ELR (cell line): Measurements from ENCODE around the gene KCNJ1.

ENCODE experiments used
- DNase-seq: peaks from one replicate; pipeline ENCODE4 v3.0.0-alpha.2; 2015; ENCODE audit warnings: low read depth

The KCNJ1 gene

GRCh38 chr11:128901653-128902514 is 34.8 kb upstream of the KCNJ1 start:
- no peak for DNase-seq

GRCh38 chr11:128900468-128900867 is 33.4 kb upstream of the KCNJ1 start:
- no peak for DNase-seq

GRCh38 chr11:128898580-128899344 is 31.7 kb upstream of the KCNJ1 start:
- DNase-seq: peak; percentile 52

GRCh38 chr11:128897826-128898225 is 30.7 kb upstream of the KCNJ1 start:
- no peak for DNase-seq

- DNase-seq: peak; percentile 3
Observed at GRCh38 chr11:128896356-128896755, 29.3 kb upstream of the KCNJ1 start.

GRCh38 chr11:128895526-128895925 is 28.4 kb upstream of the KCNJ1 start:
- no peak for DNase-seq

GRCh38 chr11:128894685-128895084 is 27.6 kb upstream of the KCNJ1 start:
- DNase-seq: no peak

- DNase-seq: no peak
Observed at GRCh38 chr11:128894286-128894681, 27.2 kb upstream of the KCNJ1 start.

- DNase-seq: no peak
Observed at GRCh38 chr11:128893578-128894285, 26.6 kb upstream of the KCNJ1 start.

GRCh38 chr11:128892866-128893565 is 25.9 kb upstream of the KCNJ1 start:
- no peak for DNase-seq

- DNase-seq: no peak
Observed at GRCh38 chr11:128891913-128892398, 24.9 kb upstream of the KCNJ1 start.

GRCh38 chr11:128890543-128891368 is 23.7 kb upstream of the KCNJ1 start, which contains the start of gene KCNJ5:
TSS of gene KCNJ5 (plus strand) at chr11:128891356. CDS start at chr11:128911274, 19,918 bp downstream.
- DNase-seq: peak; percentile 42

- no peak for DNase-seq
Observed at GRCh38 chr11:128890216-128890542, 23.1 kb upstream of the KCNJ1 start.

- DNase-seq: no peak
Observed at GRCh38 chr11:128889657-128890213, 22.6 kb upstream of the KCNJ1 start.

- no peak for DNase-seq
Observed at GRCh38 chr11:128888034-128888985, 21.2 kb upstream of the KCNJ1 start.

GRCh38 chr11:128886406-128887124 is 19.5 kb upstream of the KCNJ1 start:
- DNase-seq: peak; percentile 35

- DNase-seq: peak; percentile 68
Observed at GRCh38 chr11:128884703-128885338, 17.7 kb upstream of the KCNJ1 start.

GRCh38 chr11:128884054-128884453 is 17.0 kb upstream of the KCNJ1 start:
- no peak for DNase-seq
